Activated CD4-positive, alpha-beta T cell treated with anti-CD3 and anti-CD28 coated beads, Interleukin-2, amount 10 ng/mL, durations not matched to agents 24 days and 14 days (primary cell): Measurements from ENCODE around the gene TCP11L2. TPM values are rescaled to one million over a fixed set of nuclear protein-coding genes. Genes with fewer than 3 reads are reported as not detected.
"Not testable (repeated sequence)": the region's sequence is repeated elsewhere in the genome, so short reads cannot be mapped to it uniquely, and the experiment has no call there.

Experiments
- DNase-seq: peaks from one replicate; pipeline ENCODE4 v3.0.0; 2022
- H3K27ac Mint-ChIP-seq: one replicate; pipeline ENCODE4 v1.8.0; 2022; ENCODE audit warnings: mild to moderate bottlenecking, mixed read lengths
- H3K27me3 Mint-ChIP-seq: one replicate; pipeline ENCODE4 v1.8.0; 2022; ENCODE audit warnings: mixed read lengths
- H3K36me3 Mint-ChIP-seq: one replicate; pipeline ENCODE4 v1.8.0; 2022; ENCODE audit warnings: low read depth, mild to moderate bottlenecking, mixed read lengths
- H3K4me1 Mint-ChIP-seq: one replicate; pipeline ENCODE4 v1.8.0; 2021; ENCODE audit warnings: mixed read lengths
- H3K4me3 Mint-ChIP-seq: one replicate; pipeline ENCODE4 v1.8.0; 2022; ENCODE audit warnings: mild to moderate bottlenecking, moderate library complexity, mixed read lengths
- H3K9me3 Mint-ChIP-seq: one replicate; pipeline ENCODE4 v1.8.0; 2021; ENCODE audit warnings: mixed read lengths
- intact Hi-C: fragments of 100-400 bp; cut with micrococcal nuclease; formaldehyde crosslinking; loops from one replicate; pipeline ENCODE4 v1.15.1; 2023
- total RNA-seq: library from RNA; stranded (reverse); gene quantifications from 2 replicates; pipeline ENCODE4 v1.2.3, GENCODE V29; 2022

The TCP11L2 gene
- total RNA-seq, 1 donor from 2014 or later, result 3.2 TPM

DNA sequence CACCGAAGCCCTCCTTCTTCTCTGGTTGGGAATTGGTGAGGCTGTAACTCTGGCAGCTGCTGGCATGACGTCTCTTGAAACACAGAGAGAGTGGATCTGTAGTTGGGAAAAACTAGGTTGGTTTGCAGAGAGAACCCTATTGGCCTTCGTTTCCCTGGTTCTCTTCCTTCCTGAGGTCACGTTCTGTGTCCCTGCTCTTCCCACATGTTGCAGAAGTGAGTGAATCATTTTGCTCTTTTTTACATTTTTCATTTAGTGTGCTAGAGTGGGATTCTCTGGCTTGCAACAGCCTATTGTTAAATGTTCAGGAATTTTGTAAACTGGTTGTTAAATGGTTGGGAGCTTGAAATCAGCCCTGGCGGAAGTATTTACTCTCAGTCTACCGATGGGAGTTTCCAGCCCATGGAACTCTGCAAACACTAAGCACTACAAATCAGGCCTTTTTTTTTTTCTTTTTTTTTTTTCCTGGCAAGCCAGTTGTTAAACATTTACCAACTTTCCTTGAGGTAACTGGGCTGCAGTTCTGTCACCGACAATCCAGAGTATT is 27.9 kb upstream of the TCP11L2 start:
- intact Hi-C loops, result no loop called here
- Mint-ChIP-seq H3K4me1 (no peaks in the 10 kb centered on the region), H3K36me3 (no peaks in the 10 kb centered on the region), H3K27ac (no peak overlapping the region), H3K27me3 (peaks cover 22% of the 10 kb centered on the region), H3K4me3 (no peak overlapping the region), H3K9me3 (no peaks in the 10 kb centered on the region)
- no peak for DNase-seq

DNA sequence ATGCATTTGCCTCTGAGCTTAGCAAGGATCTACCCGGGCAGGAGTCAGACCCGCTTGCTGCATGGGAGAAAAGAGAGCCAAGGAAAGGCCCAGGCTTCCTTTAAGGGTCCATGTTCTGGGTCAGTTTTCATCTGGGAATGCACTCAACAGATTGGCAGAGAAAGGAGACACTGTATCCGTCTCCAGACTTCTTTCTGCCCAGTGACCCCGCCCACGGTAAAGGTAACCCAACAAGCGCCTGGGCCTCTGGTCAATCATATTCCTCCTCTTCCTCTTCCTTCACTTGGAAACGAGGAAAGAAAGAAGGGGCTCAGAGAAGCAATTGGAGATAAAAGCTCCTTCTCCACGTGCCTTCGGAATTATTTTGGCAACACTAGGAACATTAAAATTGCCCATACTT is 27.1 kb upstream of the TCP11L2 start:
- Mint-ChIP-seq H3K27me3 (peaks cover 25% of the 10 kb centered on the region), H3K36me3 (no peaks in the 10 kb centered on the region), H3K4me1 (no peaks in the 10 kb centered on the region), H3K4me3 (no peak overlapping the region), H3K27ac (no peak overlapping the region), H3K9me3 (no peaks in the 10 kb centered on the region)
- DNase-seq, result no peak
- intact Hi-C loops, result no loop called here

- Mint-ChIP-seq H3K27me3 (peaks cover 20% of the 10 kb centered on the region), H3K4me1 (no peaks in the 10 kb centered on the region), H3K36me3 (no peaks in the 10 kb centered on the region)
These were observed 26.3 kb upstream of the TCP11L2 start for GRCh38 chr12:106276032-106276740.

DNA sequence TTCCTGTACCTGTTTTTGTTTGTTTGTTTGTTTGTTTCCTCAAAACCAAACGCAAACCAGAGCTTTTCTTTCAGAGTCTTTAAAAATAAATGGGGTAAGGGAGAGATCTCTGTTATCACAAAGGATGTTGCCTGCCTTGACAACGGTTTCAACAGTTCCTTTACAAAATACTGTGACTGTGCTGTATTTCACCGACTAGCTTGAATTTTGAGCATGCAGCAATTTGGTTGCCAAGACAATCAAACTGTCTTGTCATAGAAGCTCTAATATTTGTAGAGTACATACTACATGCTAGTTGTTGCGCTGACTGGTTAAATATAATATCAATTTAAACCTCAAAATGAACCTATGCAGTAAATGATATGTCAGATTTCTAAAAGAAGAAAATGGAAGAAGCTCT is 22.4 kb upstream of the TCP11L2 start:
- Mint-ChIP-seq H3K4me3 (no peak overlapping the region), H3K36me3 (peaks cover 2% of the 10 kb centered on the region), H3K4me1 (peaks cover 11% of the 10 kb centered on the region), H3K27me3 (peaks cover 22% of the 10 kb centered on the region), H3K9me3 (peaks cover 3% of the 10 kb centered on the region), H3K27ac (no peak overlapping the region)
- no peak for DNase-seq
- intact Hi-C loops, result loop anchor here (5.0 kb wide), 1 partner anchor 33 kb away; the partner anchor contains the start of gene CKAP4

More at GRCh38 chr12:106276032-106276740, 26.3 kb upstream of the TCP11L2 start:
- no peak for DNase-seq
- intact Hi-C loops, result no loop called here
- H3K9me3 Mint-ChIP-seq, result no peaks in the 10 kb centered on the region
- H3K4me3 Mint-ChIP-seq, result no peak overlapping the region
- no peak overlapping the region for H3K27ac Mint-ChIP-seq

- H3K9me3 Mint-ChIP-seq, result peaks cover 3% of the 10 kb centered on the region
- H3K27me3 Mint-ChIP-seq, result peaks cover 22% of the 10 kb centered on the region
- H3K4me1 Mint-ChIP-seq, result peaks cover 11% of the 10 kb centered on the region
- DNase-seq, result no peak
- intact Hi-C loops, result loop anchor here (5.0 kb wide), 1 partner anchor 34 kb away; the partner anchor contains the start of gene CKAP4
- H3K36me3 Mint-ChIP-seq, result peaks cover 2% of the 10 kb centered on the region
- no peak overlapping the region for H3K27ac Mint-ChIP-seq
- no peak overlapping the region for H3K4me3 Mint-ChIP-seq
These were observed 21.3 kb upstream of the TCP11L2 start for GRCh38 chr12:106281056-106281782.

GRCh38 chr12:106281804-106282203 is 20.7 kb upstream of the TCP11L2 start:
- H3K27ac Mint-ChIP-seq, result no peak overlapping the region
- H3K36me3 Mint-ChIP-seq, result peaks cover 2% of the 10 kb centered on the region
- no peak for DNase-seq
- peaks cover 22% of the 10 kb centered on the region for H3K27me3 Mint-ChIP-seq
- peaks cover 11% of the 10 kb centered on the region for H3K4me1 Mint-ChIP-seq
- H3K4me3 Mint-ChIP-seq, result no peak overlapping the region
- intact Hi-C loops, result loop anchor here (1.0 to 5.0 kb wide), 2 partner anchors 35 to 55 kb away; partner anchors contain the start of gene CKAP4
- peaks cover 3% of the 10 kb centered on the region for H3K9me3 Mint-ChIP-seq

- H3K4me3 Mint-ChIP-seq, result no peak overlapping the region
- peaks cover 18% of the 10 kb centered on the region for H3K27me3 Mint-ChIP-seq
- H3K27ac Mint-ChIP-seq, result no peak overlapping the region
- H3K4me1 Mint-ChIP-seq, result peaks cover 11% of the 10 kb centered on the region
- H3K9me3 Mint-ChIP-seq, result peaks cover 3% of the 10 kb centered on the region
- intact Hi-C loops, result loop anchor here (1.0 to 5.0 kb wide), 2 partner anchors 35 to 55 kb away; partner anchors contain the start of gene CKAP4
- peak; percentile 84 for DNase-seq
- peaks cover 2% of the 10 kb centered on the region for H3K36me3 Mint-ChIP-seq
These were observed 20.0 kb upstream of the TCP11L2 start for GRCh38 chr12:106282457-106283097.

DNA sequence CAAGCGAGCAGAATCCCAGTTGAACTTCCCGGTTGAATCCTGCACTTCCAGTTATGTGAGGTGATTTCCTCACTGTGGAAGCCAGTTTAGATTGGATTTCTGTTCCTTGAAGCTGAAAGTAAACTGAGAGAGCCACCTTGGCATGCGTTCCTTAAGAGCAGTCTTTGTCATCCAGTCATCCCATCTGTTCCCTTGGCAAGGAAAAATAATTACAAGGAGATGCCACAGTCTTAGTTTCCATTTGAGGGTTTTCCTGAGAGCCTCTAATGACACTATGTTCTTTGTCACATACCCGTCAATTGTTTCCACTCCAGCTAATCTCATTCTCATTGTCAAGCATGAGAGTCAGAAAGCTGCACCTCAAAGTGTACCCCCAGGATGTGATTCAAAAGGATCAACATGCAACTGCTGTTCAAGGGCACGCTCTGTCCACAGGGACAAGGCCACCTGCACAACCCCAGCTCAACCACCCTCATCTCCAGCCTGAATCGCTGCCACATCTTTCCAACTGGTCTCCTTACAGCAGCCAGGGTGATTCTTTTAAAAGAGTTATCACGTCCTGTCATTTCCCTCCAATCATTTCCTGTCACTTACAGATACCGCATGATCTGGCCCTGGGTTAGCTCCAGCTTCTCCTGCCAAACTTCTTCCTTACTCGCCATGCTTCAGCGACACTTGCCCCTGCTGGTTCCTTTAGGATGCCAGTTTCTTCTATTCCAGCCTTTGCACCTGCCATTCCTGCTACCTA is 18.0 kb upstream of the TCP11L2 start:
- intact Hi-C loops, result loop anchor here (5.0 kb wide), 1 partner anchor 37 kb away; the partner anchor contains the start of gene CKAP4
- H3K9me3 Mint-ChIP-seq, result peaks cover 3% of the 10 kb centered on the region
- H3K27me3 Mint-ChIP-seq, result peaks cover 11% of the 10 kb centered on the region
- H3K36me3 Mint-ChIP-seq, result peaks cover 2% of the 10 kb centered on the region
- H3K4me1 Mint-ChIP-seq, result peaks cover 16% of the 10 kb centered on the region
- DNase-seq, result no peak
- no peak overlapping the region for H3K4me3 Mint-ChIP-seq
- H3K27ac Mint-ChIP-seq, result no peak overlapping the region

GRCh38 chr12:106285982-106286381 is 16.6 kb upstream of the TCP11L2 start:
- Mint-ChIP-seq H3K36me3 (peaks cover 2% of the 10 kb centered on the region), H3K27ac (no peak overlapping the region), H3K27me3 (peaks cover 8% of the 10 kb centered on the region), H3K4me3 (no peak overlapping the region), H3K9me3 (peaks cover 3% of the 10 kb centered on the region), H3K4me1 (peaks cover 16% of the 10 kb centered on the region)
- DNase-seq, result no peak
- intact Hi-C loops, result no loop called here

DNA sequence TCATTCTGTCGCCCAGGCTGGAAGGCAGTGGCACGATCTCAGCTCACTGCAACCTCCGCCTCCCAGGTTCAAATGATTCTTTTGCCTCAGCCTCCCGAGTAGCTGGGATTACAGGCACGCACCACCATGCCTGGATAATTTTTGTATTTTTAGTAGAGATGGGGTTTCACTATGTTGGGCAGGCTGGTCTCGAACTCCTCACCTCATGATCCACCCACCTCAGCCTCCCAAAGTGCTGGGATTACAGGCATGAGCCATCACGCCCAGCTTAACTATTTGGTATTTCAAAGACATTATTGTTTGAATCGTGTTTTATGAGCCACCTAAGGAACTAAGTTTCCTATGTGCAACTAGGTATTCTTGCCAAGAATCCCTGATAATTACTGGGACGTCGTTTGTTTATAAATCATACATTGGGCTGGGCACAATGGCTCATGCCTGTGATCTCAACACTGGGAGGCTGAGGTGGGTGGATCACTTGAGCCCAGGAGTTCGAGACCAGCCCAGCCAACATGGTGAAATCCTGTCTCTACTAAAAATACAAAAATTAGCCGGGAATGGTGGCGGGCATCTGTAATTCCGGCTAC is 15.9 kb upstream of the TCP11L2 start:
- H3K27me3 Mint-ChIP-seq, H3K36me3 Mint-ChIP-seq, intact Hi-C loops, H3K27ac Mint-ChIP-seq, H3K9me3 Mint-ChIP-seq, DNase-seq, H3K4me3 Mint-ChIP-seq: not testable (repeated sequence)
- peaks cover 16% of the 10 kb centered on the region for H3K4me1 Mint-ChIP-seq

DNA sequence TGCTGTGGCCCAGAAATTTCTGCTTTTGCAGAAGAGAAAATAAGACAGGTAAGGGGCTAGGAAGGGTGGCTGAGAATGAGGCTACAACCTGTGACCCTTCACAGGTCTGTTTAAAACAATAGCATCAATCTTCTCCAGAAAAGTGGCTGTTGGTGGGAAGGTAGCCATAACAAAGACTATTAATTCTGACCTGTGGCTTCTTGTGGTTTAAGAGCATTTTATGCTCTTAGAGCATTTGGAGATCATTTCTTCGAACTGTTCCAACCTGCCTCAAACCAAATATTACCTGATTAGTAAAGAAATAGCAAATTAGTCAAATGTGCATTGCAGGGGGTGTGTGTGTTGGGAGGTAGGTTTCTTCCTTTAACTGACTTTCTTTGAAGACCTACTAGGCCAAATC is 15.2 kb upstream of the TCP11L2 start:
- no peaks in the 10 kb centered on the region for H3K36me3 Mint-ChIP-seq
- no peak overlapping the region for H3K4me3 Mint-ChIP-seq
- H3K27me3 Mint-ChIP-seq, result peaks cover 6% of the 10 kb centered on the region
- intact Hi-C loops, result no loop called here
- DNase-seq, result no peak
- H3K9me3 Mint-ChIP-seq, result peaks cover under 1% of the 10 kb centered on the region
- H3K27ac Mint-ChIP-seq, result no peak overlapping the region
- peaks cover 16% of the 10 kb centered on the region for H3K4me1 Mint-ChIP-seq

- DNase-seq, result no peak
- no peak overlapping the region for H3K4me3 Mint-ChIP-seq
- H3K36me3 Mint-ChIP-seq, result no peaks in the 10 kb centered on the region
- H3K9me3 Mint-ChIP-seq, result no peaks in the 10 kb centered on the region
- peaks cover 12% of the 10 kb centered on the region for H3K4me1 Mint-ChIP-seq
- no peak overlapping the region for H3K27ac Mint-ChIP-seq
- H3K27me3 Mint-ChIP-seq, result peaks cover 4% of the 10 kb centered on the region
- intact Hi-C loops, result no loop called here
These were observed 14.4 kb upstream of the TCP11L2 start for GRCh38 chr12:106288101-106288493.
